GM19023 (cell line): Measurements from ENCODE around the gene TEAD1.

Experiments
- ATAC-seq: cut with Tn5 transposase; IDR thresholded peaks from one replicate; pipeline ENCODE4 v1.9.1; 2021; ENCODE audit warnings: mild to moderate bottlenecking, moderate library complexity; ENCODE audit not compliant: unreplicated experiment

The TEAD1 gene

GRCh38 chr11:12762278-12762677, 88.1 kb downstream of the TEAD1 start:
- ATAC-seq, result no peak

- ATAC-seq, result no peak
Observed at GRCh38 chr11:12762696-12763324, 88.6 kb downstream of the TEAD1 start.

GRCh38 chr11:12764187-12764914, 90.1 kb downstream of the TEAD1 start:
- ATAC-seq, result no peak

- ATAC-seq, result no peak
Observed at GRCh38 chr11:12765428-12765827, 91.2 kb downstream of the TEAD1 start.

- ATAC-seq, result no peak
Observed at GRCh38 chr11:12767027-12767426, 92.8 kb downstream of the TEAD1 start.

- ATAC-seq, result no peak
Observed at GRCh38 chr11:12767577-12767976, 93.4 kb downstream of the TEAD1 start.

- ATAC-seq, result no peak
Observed at GRCh38 chr11:12768726-12769673, 94.8 kb downstream of the TEAD1 start.

GRCh38 chr11:12769834-12770345, 95.7 kb downstream of the TEAD1 start:
- ATAC-seq, result no peak

GRCh38 chr11:12770435-12770834, 96.2 kb downstream of the TEAD1 start:
- ATAC-seq, result no peak

GRCh38 chr11:12770966-12771597, 96.9 kb downstream of the TEAD1 start:
- ATAC-seq, result no peak

- ATAC-seq, result no peak
Observed at GRCh38 chr11:12771875-12772274, 97.7 kb downstream of the TEAD1 start.

- ATAC-seq, result no peak
Observed at GRCh38 chr11:12772324-12772723, 98.1 kb downstream of the TEAD1 start.

- ATAC-seq, result no peak
Observed at GRCh38 chr11:12773591-12773990, 99.4 kb downstream of the TEAD1 start.

GRCh38 chr11:12775955-12776354, 101.7 kb downstream of the TEAD1 start:
- ATAC-seq, result no peak

- no peak for ATAC-seq
Observed at GRCh38 chr11:12777208-12777874, 103.1 kb downstream of the TEAD1 start.

GRCh38 chr11:12778240-12778905, 104.2 kb downstream of the TEAD1 start:
- ATAC-seq, result no peak

GRCh38 chr11:12783765-12784164, 109.5 kb downstream of the TEAD1 start:
- ATAC-seq, result no peak

- ATAC-seq, result no peak
Observed at GRCh38 chr11:12784445-12784844, 110.2 kb downstream of the TEAD1 start.

- no peak for ATAC-seq
Observed at GRCh38 chr11:12784987-12785386, 110.8 kb downstream of the TEAD1 start.

GRCh38 chr11:12785901-12786300, 111.7 kb downstream of the TEAD1 start:
- no peak for ATAC-seq
